K562 treated with DMSO at 1 percent for 12 hours (cell line): Measurements from ENCODE around the gene DYNLT1. TPM values are rescaled to one million over a fixed set of nuclear protein-coding genes. Genes with fewer than 3 reads are reported as not detected.

Experiments
- total RNA-seq: library from RNA; unstranded; fragments of 300-600 nt; gene quantifications from 2 replicates; pipeline ENCODE4 v1.2.3, GENCODE V29; 2022; ENCODE audit not compliant: insufficient read depth

The DYNLT1 gene
- 189 and 239 TPM in 2 replicates for total RNA-seq

GRCh38 chr6:158644231-158645063 lies at the start of gene DYNLT1:
Gene DYNLT1 (minus strand): TSS chr6:158644743. CDS start chr6:158644708, 35 bp downstream.

GRCh38 chr6:158649289-158650143 lies 5.0 kb upstream of the DYNLT1 start, which contains the start of gene SYTL3:
Gene SYTL3 (plus strand): TSS chr6:158650054. CDS start chr6:158663269, 13,215 bp downstream.

Other genes with a start within 250 kb of the DYNLT1 start
- 3.8 and 15.0 TPM in 2 replicates for gene TMEM181, start 84.7 kb downstream of the DYNLT1 start, total RNA-seq
- gene SYTL3, start 5.3 kb upstream of the DYNLT1 start, total RNA-seq, result 0.36 TPM in 1 of 2 replicates, not detected in the other
- gene EZR, start 174.6 kb upstream of the DYNLT1 start, total RNA-seq, result 104 and 172 TPM in 2 replicates